ENCODE results near the gene VLDLR. TPM values are rescaled to one million over a fixed set of nuclear protein-coding genes. Genes with fewer than 3 reads are reported as not detected.

VLDLR gene
- total RNA-seq, 6 experiments from 2014 or later = 0.72 to 12.9 (median 3.5) TPM

- H3K9me3 ChIP-seq = no peaks in the 10 kb centered on the region
- H3K27me3 ChIP-seq = no peaks in the 10 kb centered on the region
- no peaks in the 10 kb centered on the region for H3K36me3 ChIP-seq
- intact Hi-C loops (cut with DNase I) = no loop called here
- WGBS (ENCODE audit: insufficient coverage, low coverage, low lambda C conversion rate, missing lambda C conversion rate) = 86% methylated on average over 5 of the region's 5 CpGs
- TF ChIP-seq, protein P1, sequence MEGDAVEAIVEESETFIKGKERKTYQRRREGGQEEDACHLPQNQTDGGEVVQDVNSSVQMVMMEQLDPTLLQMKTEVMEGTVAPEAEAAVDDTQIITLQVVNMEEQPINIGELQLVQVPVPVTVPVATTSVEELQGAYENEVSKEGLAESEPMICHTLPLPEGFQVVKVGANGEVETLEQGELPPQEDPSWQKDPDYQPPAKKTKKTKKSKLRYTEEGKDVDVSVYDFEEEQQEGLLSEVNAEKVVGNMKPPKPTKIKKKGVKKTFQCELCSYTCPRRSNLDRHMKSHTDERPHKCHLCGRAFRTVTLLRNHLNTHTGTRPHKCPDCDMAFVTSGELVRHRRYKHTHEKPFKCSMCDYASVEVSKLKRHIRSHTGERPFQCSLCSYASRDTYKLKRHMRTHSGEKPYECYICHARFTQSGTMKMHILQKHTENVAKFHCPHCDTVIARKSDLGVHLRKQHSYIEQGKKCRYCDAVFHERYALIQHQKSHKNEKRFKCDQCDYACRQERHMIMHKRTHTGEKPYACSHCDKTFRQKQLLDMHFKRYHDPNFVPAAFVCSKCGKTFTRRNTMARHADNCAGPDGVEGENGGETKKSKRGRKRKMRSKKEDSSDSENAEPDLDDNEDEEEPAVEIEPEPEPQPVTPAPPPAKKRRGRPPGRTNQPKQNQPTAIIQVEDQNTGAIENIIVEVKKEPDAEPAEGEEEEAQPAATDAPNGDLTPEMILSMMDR (IDR thresholded peaks at IDR 0.05) = no peak
- TF ChIP-seq POLR2A (IDR thresholded peaks at IDR 0.05) = no peak
- DNase-seq = no peak
- peaks cover 0 to 3% (median 0%) of the 10 kb centered on the region in 4 donors for H3K4me1 ChIP-seq
- no peak overlapping the region for H3K4me3 ChIP-seq
- no peak for ATAC-seq
- H3K27ac ChIP-seq = no peak overlapping the region
These were observed 7.3 kb downstream of the VLDLR start for GRCh38 chr9:2628919-2629318.

DNA sequence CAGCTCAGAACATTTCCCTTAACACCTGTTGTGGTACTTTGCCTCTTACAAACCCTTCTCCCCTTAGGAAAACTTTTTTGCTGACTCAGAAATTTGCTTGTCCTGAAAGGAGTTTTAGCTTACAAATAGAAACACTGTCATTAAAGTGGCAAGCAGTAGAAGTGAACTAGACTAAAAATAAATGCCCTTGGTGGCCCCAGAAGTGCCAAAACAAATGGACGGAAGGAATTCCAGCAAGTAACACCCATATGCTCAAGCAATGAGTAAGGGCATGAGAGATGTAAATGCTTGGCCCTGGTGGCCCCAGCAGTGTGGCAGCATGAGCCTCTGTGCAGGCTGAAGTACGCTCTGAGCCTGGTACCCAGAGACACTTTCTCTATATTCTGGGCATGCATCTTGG, 8.6 kb downstream of the VLDLR start:
- Histone ChIP-seq H3K9me3 (no peaks in the 10 kb centered on the region), H3K27me3 (no peaks in the 10 kb centered on the region), H3K4me3 (no peak overlapping the region), H3K36me3 (no peaks in the 10 kb centered on the region), H3K27ac (no peak overlapping the region), H3K4me1 (no peaks in the 10 kb centered on the region)
- no peak for ATAC-seq
- DNase-seq = no peak
- intact Hi-C loops (cut with DNase I) = no loop called here
- TF ChIP-seq POLR2A (IDR thresholded peaks at IDR 0.05) = no peak
- TF ChIP-seq, protein P1 (IDR thresholded peaks at IDR 0.05) = no peak
- 71% methylated on average over 1 of the region's 2 CpGs for WGBS (ENCODE audit: insufficient coverage, low coverage, low lambda C conversion rate, missing lambda C conversion rate)

DNA sequence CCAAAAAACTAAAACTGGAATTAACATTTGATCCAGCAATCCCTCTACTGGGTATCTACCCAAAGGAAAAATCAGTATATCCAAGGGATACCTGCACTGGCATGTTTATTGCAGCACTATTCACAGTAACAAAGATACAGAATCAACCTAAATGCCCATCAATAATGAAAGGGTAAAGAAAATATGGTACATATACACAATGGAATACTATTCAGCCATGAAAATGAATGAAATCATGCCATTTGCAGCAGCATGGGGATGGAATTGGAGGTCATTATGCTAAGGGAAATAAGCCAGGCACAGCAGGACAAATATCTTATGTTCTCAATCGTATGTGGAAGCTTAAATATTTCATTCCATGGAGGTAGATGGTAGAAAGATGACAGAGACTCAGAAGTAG, 9.7 kb downstream of the VLDLR start:
- Histone ChIP-seq H3K4me3 (no peak overlapping the region), H3K9me3 (no peaks in the 10 kb centered on the region), H3K27me3 (no peaks in the 10 kb centered on the region), H3K27ac (no peak overlapping the region), H3K4me1 (no peaks in the 10 kb centered on the region), H3K36me3 (no peaks in the 10 kb centered on the region)
- TF ChIP-seq, protein P1 (IDR thresholded peaks at IDR 0.05) = no peak
- TF ChIP-seq POLR2A (IDR thresholded peaks at IDR 0.05) = no peak
- ATAC-seq (no peak), DNase-seq (no peak)
- 78% methylated on average over 1 of the region's 1 CpG for WGBS (ENCODE audit: insufficient coverage, low coverage, low lambda C conversion rate, missing lambda C conversion rate)
- intact Hi-C loops (cut with DNase I) = no loop called here

GRCh38 chr9:2634153-2634552, 12.6 kb downstream of the VLDLR start:
- 78% methylated on average over 6 of the region's 8 CpGs for WGBS (ENCODE audit: insufficient coverage, low coverage, low lambda C conversion rate, missing lambda C conversion rate)
- TF ChIP-seq, protein P1 (IDR thresholded peaks at IDR 0.05) = no peak
- TF ChIP-seq POLR2A (IDR thresholded peaks at IDR 0.05) = no peak
- Histone ChIP-seq H3K4me3 (no peak overlapping the region), H3K9me3 (no peaks in the 10 kb centered on the region), H3K4me1 (no peaks in the 10 kb centered on the region), H3K36me3 (no peaks in the 10 kb centered on the region), H3K27me3 (no peaks in the 10 kb centered on the region), H3K27ac (no peak overlapping the region)
- ATAC-seq (no peak), DNase-seq (no peak)
- intact Hi-C loops (cut with DNase I) = no loop called here

- no peak for ATAC-seq
These were observed 13.2 kb downstream of the VLDLR start for GRCh38 chr9:2634818-2635217.

More at GRCh38 chr9:2634818-2635217, 13.2 kb downstream of the VLDLR start:
- no peaks in the 10 kb centered on the region for H3K27me3 ChIP-seq
- no peak overlapping the region for H3K27ac ChIP-seq
- H3K9me3 ChIP-seq = no peaks in the 10 kb centered on the region
- H3K4me3 ChIP-seq = no peak overlapping the region
- intact Hi-C loops (cut with DNase I) = no loop called here
- 79% methylated on average over 3 of the region's 3 CpGs for WGBS (ENCODE audit: insufficient coverage, low coverage, low lambda C conversion rate, missing lambda C conversion rate)
- H3K4me1 ChIP-seq = peaks cover 0 to 2% (median 0%) of the 10 kb centered on the region in 4 donors
- H3K36me3 ChIP-seq = no peaks in the 10 kb centered on the region
- no peak for TF ChIP-seq POLR2A (IDR thresholded peaks at IDR 0.05)
- DNase-seq = no peak
